GM19193 (cell line): ENCODE measurements around the gene SBK3.
A peak's percentile ranks its signal among the peaks of the same experiment; 100 is the strongest.

ENCODE experiments used
- POLR2A ChIP-seq: IDR thresholded peaks from 4 replicates; pipeline ENCODE4 v1.6.1; 2011; ENCODE audit not compliant: insufficient read depth, insufficient read length; ENCODE audit errors: extremely low read depth

Gene SBK3, protein sequence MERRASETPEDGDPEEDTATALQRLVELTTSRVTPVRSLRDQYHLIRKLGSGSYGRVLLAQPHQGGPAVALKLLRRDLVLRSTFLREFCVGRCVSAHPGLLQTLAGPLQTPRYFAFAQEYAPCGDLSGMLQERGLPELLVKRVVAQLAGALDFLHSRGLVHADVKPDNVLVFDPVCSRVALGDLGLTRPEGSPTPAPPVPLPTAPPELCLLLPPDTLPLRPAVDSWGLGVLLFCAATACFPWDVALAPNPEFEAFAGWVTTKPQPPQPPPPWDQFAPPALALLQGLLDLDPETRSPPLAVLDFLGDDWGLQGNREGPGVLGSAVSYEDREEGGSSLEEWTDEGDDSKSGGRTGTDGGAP

DNA sequence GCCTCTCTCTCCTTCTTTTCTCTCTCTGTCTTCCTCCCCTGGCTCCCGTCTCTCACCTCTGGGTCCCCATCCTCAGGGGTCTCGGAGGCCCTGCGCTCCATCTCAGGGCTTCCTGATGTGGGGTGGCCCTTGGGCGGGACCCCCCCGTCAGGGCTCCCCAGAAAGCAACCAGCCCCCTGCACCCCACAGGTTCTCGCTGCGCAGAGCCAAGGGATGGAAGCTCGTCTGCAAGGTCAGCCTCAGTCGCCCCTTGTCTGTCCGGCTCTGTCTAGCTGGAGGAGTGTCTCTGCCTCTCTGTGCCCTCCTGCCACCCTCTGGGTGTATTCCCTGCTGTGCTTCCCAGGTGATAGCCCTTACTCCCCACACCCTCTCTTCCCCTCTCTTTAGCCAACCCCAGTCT lies at the start of gene SBK3:
TSS of gene SBK3 (minus strand) at position 101 of the 400 bp plus-strand sequence. CDS start at position 101, 0 bp downstream.
- no peak for TF ChIP-seq POLR2A

DNA sequence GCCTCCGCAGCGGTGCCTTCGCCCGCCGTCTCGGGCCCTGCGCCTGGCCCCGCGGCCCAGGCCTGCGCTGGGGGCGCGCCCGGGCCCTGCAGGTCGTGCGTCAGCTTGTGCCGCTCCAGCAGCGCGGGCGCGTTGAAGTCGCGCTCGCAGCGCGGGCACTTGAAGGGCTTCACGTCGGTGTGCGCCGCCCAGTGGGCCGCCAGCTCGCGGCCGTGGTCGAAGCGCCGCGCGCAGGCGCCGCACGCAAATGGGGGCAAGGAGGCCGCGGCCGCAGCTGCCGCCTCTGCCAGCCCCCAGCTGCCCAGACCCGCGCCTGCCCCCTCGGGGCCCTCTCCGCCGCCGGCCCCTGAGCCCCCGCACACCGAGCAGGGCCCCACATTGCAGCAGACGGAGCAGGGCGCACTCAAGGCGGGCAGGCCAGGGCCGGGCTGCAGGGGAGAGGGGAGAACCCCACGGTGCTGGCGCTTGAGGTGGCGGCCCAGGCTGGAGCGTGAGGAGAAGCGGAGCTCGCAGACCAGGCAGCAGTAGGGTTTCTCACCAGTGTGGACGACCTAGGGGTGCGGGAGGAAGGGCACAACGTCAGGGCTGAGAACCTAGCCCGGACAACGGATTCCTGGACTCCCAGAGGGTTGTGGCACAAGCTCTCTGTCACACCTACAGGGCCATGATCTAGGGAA lies 47.9 kb upstream of the SBK3 start:
- no peak for TF ChIP-seq POLR2A

DNA sequence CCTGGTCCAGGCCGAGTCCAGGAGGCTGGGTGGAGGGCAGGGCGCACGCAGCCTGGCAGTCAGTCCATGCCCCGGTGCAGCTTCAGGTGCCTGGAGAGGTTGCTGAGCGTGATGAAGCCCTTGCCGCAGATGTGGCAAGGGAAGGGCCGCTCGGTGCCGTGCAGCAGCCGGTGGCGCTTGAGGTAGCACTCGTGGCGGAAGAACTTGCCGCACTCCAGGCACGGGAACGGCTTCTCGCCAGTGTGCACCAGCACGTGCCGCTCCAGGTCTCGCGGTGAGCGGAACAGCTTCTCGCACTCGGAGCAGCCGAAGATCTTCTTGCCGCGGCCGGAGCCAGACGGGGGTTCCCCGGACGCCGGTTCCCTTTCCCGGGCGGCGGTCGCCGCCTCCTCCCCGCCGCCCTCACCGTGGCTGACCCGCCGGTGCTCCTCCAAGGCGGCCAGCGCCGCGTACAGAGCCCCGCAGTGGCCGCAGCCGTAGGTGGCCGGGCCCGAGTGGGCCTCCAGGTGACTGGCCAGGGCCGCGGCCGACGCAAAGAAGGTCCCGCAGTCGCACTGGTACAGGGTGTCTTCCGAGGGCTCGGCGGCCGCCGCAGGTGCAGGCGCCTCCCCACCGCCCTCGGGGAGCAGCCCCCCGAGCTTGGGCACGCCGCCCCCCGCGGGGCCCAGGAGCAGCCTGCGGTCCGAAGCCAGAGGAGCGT lies 47.2 kb upstream of the SBK3 start:
- TF ChIP-seq POLR2A, result no peak

DNA sequence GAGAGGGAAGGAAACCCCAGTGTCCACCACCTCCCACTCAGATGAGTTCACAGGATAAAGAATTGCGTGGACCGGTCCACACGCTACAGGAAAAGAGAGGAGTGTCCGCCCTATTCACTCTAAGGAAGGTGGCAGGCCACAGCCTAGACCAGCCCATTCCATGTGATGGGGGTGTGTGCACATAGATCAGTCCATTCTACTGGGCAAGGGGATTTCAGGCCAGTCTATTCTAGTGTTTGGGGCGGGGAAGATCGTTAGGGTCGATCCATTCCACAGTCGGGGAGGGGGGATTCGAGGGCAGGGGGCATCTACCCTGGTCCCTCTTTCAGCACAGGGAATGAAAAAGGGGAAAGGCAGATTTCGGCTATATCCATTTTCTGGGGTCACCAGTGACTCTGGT lies 46.2 kb upstream of the SBK3 start:
- no peak for TF ChIP-seq POLR2A

DNA sequence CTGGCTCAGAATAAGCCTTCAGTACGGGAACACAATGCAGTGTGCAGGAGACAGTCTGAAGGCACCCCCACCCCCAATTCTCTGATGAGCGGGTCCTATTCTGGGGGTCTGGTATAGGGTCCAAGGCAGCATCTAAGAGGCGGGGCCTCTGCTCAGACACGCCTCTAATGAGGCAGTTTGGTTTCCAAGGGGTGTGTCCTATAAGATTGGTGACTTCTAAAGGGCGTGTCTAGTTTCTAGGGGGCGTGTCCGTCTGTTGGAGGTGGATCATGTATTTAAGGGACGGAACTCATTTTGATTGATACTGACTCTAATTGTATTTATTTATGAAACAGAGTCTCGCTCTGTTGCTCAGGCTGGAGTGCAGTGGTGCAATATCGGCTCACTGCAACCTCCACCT lies 45.3 kb upstream of the SBK3 start:
- no peak for TF ChIP-seq POLR2A

DNA sequence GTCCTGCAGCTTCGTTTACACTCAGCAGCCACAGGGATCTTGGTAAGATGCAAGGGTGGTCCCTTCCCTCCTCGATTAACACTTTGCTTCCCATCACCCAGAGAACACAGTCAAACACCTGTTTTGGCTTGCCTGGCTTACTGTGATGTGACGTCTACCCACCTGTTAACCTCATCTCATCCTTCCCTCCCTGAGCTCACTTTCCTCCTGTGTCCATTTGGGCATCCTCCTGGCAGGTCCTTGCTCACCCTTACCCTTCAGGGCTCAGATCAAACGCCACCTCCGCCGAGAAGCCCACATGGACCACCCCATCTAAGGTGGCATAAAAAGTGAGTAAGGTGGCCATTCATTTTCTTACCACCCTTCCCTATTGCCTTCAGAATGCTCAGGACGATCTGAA lies 44.8 kb upstream of the SBK3 start:
- no peak for TF ChIP-seq POLR2A

DNA sequence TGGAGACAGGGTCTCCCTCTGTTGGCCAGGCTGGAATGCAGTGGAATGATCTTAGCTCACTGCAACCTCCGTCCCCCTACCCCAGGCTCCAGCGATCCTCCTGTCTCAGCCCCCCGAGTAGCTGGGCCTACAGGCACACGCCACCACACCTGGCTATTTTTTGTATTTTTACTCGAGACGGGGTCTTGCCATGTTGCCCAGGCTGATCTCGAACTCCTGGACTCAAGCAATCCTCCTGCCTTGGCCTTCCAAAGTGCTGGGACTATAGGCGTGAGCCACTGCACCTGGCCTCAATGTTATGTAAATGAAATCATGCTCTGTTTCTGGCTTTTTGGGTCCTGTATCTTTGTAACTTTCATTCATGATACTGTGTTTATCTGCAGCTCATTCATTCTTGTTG lies 43.4 kb upstream of the SBK3 start:
- TF ChIP-seq POLR2A, result no peak

DNA sequence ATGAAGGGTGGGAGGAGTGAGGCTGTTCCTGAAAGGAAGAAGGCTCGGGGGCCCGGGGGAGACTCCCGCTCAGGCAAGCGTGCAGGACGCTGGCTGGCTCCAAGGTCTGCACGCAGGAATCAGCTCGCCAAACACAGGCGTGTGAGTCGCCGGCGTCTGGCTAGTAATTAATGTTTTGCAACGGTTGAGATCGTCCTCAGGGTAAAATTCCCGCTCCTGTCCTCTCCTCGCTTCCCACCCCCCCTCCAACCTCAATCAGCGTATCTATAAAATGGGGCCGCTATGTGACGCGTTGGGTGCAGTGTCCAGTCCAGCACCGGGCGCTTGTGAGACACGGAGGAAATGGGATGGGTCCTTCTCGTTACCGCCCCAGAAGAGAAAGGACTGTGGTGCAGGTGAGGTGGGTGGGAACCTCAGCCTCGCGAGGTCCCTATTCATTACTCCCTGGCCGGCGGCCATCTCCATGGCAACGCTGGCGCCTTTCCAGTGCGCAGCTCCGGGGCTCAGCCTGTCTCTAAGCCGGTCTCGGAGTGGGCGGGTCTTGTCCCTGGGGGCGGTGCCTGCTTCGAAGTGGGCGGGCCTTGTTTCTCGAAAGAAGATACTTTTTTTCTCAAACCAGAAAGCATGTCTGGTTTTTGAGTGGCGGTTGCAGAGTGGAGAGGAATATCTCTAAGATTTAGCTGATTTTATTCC lies 41.8 kb upstream of the SBK3 start:
- no peak for TF ChIP-seq POLR2A

DNA sequence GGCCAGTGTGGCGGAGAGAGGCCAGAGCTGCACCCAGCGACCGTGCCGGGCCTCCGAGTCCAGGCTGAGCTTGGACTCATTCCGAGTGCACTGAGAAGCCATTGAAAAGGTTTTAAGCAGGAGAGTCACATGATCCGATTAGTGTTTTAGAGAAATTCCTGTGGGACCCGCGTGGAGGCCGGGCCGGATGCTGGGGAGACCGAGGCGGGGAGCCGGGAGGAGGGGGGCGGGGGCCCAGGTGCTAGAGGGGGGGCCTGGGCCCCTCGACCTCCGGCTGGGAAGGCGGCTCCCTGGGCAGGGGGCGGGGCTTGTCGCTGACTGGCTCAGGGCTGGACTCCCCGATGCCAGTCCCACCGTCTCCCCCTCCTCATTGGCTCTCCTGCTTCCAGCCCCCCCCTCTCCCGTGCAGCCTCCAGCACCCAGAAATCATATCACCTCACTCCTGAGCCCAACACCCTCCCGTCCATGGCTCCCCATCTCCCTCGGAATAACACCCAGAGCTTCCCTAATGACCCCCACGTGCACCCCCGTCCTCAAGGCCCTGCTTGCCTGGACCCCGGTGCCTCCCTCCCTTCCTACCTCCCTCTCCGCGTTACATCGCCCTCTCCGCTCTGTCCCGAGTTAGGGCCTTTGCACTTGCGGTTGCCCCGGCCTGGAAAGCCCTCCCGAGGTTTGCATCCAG lies 40.5 kb upstream of the SBK3 start:
- no peak for TF ChIP-seq POLR2A

DNA sequence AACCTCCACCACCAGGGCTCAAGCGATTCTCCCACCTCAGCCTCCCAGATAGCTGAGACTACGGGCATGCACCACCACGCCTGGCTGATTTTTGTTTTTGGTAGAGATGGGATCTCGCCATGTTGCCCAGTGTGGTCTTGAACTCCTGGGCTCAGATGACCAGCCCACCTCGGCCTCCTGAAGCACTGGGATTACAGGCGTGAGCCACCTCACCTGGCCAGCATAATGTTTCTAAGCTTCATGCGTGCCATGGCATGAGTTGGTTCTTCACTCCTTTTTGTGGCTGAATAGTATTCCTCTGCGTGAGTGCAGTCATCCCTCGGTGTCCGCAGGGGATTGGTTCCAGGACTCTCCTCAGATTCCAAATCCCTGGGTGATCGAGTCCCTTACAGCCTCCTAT lies 39.5 kb upstream of the SBK3 start:
- no peak for TF ChIP-seq POLR2A

DNA sequence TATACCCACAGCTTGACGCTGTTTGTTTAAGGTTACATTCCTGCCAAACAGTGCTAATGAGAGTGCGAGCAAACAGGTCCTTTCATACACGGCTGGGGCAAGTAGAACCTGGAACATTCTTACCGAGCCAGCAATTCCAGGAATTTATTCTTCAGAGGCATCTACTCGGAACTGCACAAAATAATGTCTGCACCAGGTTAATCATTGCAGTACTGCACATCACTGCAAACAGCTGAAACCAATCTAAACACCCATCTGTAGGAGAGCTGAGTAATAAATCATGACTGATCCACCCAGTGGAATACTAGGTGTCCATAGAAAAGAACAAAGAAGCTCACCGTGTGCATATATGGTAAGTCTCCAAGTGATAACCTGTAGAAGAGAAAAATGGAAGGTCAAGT lies 36.5 kb upstream of the SBK3 start:
- no peak for TF ChIP-seq POLR2A

DNA sequence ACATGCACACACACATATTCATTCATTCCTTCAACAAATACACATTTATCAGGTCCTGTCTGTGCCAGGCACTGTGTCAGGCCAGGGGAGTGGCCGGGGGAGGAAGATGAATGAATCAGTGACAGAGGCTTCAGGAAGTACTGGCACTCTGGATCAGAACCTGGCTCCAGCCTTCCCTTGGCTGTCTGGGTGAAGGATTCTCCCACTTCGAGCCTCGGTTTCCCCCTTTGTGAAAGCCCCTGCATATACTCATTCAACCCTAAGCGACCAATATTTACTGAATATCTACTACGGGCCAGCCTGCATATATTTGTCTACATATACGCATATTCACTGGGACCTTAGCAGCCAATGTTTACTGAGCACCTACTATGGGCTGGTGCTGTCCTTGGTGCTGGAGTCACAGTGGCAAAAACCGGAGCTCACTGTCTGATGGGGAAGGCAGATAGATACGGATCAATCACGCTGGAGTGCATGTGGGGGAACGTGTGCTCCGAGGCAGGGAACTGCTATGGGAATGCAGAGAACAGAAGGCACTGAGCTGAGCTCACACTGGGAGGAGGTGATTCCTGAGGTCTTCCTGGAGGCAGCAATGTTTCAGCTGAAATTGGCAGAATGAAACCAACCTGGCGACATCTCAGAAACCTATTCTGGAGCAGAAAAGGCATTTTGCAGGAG lies 35.9 kb upstream of the SBK3 start:
- no peak for TF ChIP-seq POLR2A

DNA sequence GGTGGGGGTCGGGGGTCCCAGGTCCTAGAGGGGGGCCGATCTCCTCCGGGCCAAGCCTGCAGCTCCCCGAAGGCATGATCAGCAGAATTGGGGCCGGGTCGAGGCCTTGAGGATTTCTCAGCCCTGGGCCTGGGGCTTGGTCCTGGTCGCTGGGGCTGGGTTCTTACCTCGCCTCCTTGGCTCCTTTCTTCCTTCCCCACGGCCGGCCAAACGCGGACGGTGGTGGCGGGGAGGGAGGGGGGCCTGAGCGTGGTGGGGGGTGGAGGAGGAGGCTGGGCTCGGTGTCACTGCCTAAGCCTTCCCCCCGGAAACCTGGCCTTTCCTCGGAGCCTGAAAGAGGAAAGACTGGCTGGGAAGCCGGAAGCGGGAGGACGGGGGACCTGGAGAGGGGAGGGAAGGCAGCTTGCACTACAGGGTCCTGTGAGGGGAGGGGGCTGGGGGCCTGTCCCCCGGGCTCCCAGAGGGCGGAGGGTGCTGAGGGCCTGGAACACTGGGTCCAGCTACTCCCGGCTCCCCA lies 35.3 kb upstream of the SBK3 start, which contains the start of gene ZNF579:
TSS of gene ZNF579 (minus strand) at position 221 of the 517 bp plus-strand sequence. CDS start 1,209 bp downstream, outside the sequence.
- peak; percentile 61 for TF ChIP-seq POLR2A

DNA sequence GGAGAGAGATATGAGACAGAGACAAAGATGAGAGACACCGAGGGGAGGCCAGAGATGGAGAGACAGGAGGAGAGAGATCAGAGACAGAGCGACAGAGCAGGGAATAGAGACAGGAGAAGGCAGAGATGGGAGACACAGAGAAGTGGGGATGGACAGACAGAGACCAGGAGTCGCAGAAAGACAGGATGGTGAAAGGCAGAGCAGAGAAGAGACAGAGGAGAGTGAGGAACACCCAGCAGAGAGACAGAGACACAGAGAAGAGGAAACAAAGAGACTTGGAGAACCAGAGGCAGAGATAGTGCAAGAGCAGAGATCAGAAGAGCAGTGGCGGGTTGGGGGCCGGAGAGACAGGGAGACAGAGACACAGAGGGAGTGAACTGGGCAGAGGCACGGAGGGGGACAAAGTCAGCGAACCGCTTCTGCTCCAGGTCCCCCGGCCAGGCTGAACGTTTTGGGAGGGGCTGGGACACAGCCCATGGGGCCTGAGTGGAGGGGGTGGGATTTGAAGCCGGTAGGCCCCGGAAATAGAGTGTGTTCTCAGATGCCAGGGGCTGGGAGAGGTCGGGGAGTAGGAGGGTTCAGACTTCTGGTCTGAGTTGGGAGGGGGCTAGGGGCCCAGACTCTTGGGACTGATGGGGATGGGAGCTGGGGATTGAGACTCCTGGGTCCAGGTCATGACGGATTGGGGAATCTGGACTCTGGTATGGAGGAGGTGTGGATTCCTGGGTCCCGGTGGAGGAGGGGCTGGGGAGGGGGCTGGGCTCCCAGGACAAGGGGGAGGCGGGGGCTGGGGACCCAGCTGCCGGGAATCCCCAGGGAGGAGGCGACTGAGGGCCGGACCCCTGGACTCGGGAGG lies 34.7 kb upstream of the SBK3 start:
- no peak for TF ChIP-seq POLR2A
